Erythroblast (primary cell): ENCODE results near the gene CYB561.

Experiments
- GATA1 ChIP-seq: IDR thresholded peaks from 2 replicates; pipeline ENCODE4 v1.6.1; 2011; ENCODE audit warnings: low read depth, mild to moderate bottlenecking, control low read depth, low read length, moderate library complexity
- POLR2A ChIP-seq: IDR thresholded peaks from 2 replicates; pipeline ENCODE4 v1.6.1; 2011; ENCODE audit warnings: mild to moderate bottlenecking, low read length

- TF ChIP-seq POLR2A (no peak), GATA1 (no peak)
These were observed 3.5 kb downstream of the CYB561 start for GRCh38 chr17:63442549-63443035.
